HG03378 (cell line): ENCODE measurements around the gene ALKBH4.
"Not testable (repeated sequence)": the region's sequence is repeated elsewhere in the genome, so short reads cannot be mapped to it uniquely, and the experiment has no call there.

Experiments
- ATAC-seq: cut with Tn5 transposase; IDR thresholded peaks from one replicate; pipeline ENCODE4 v1.9.1; 2021; ENCODE audit warnings: mild to moderate bottlenecking, moderate library complexity; ENCODE audit not compliant: unreplicated experiment

Gene ALKBH4

GRCh38 chr7:102464577-102465280 lies at the start of gene ALKBH4, which contains the start of gene LRWD1:
Gene ALKBH4, minus strand, starts transcription at chr7:102464863. Its CDS starts 27 bp downstream, at chr7:102464836.
Gene LRWD1, plus strand, starts transcription at chr7:102464984. Its CDS starts 97 bp downstream, at chr7:102465081.
- peak; percentile 58 for ATAC-seq

GRCh38 chr7:102512642-102513221 lies 48.1 kb upstream of the ALKBH4 start:
- ATAC-seq = not testable (repeated sequence)

GRCh38 chr7:102511860-102512522 lies 47.3 kb upstream of the ALKBH4 start:
- ATAC-seq = peak; percentile 24

GRCh38 chr7:102510575-102510974 lies 45.9 kb upstream of the ALKBH4 start:
- not testable (repeated sequence) for ATAC-seq

- not testable (repeated sequence) for ATAC-seq
These were observed 42.9 kb upstream of the ALKBH4 start for GRCh38 chr7:102507410-102508088.

- ATAC-seq = not testable (repeated sequence)
These were observed 40.9 kb upstream of the ALKBH4 start for GRCh38 chr7:102505298-102506185.

- not testable (repeated sequence) for ATAC-seq
These were observed 38.5 kb upstream of the ALKBH4 start for GRCh38 chr7:102503141-102503540.

- not testable (repeated sequence) for ATAC-seq
These were observed 33.7 kb upstream of the ALKBH4 start for GRCh38 chr7:102498321-102498720.

GRCh38 chr7:102497308-102497707 lies 32.6 kb upstream of the ALKBH4 start:
- ATAC-seq = not testable (repeated sequence)

GRCh38 chr7:102496861-102497260 lies 32.2 kb upstream of the ALKBH4 start:
- ATAC-seq = not testable (repeated sequence)

- ATAC-seq = peak; percentile 32
These were observed 29.9 kb upstream of the ALKBH4 start for GRCh38 chr7:102494473-102495149.

- ATAC-seq = peak; percentile 3
These were observed 29.4 kb upstream of the ALKBH4 start for GRCh38 chr7:102494026-102494425.

- ATAC-seq = peak; percentile 30
These were observed 28.7 kb upstream of the ALKBH4 start for GRCh38 chr7:102493220-102493935.

GRCh38 chr7:102490529-102491075 lies 25.9 kb upstream of the ALKBH4 start:
- ATAC-seq = not testable (repeated sequence)

GRCh38 chr7:102484317-102484716 lies 19.7 kb upstream of the ALKBH4 start:
- ATAC-seq = not testable (repeated sequence)

GRCh38 chr7:102481962-102482361 lies 17.3 kb upstream of the ALKBH4 start:
- ATAC-seq = not testable (repeated sequence)

- not testable (repeated sequence) for ATAC-seq
These were observed 15.4 kb upstream of the ALKBH4 start for GRCh38 chr7:102479982-102480637.

- peak; percentile 30 for ATAC-seq
These were observed 14.5 kb upstream of the ALKBH4 start for GRCh38 chr7:102479209-102479584.
